Measurements from ENCODE around the gene AMN. TPM values are rescaled to one million over a fixed set of nuclear protein-coding genes. Genes with fewer than 3 reads are reported as not detected.

The AMN gene
- total RNA-seq, 1 donor from 2014 or later, result not detected

- no peak for TF ChIP-seq CTCF (IDR thresholded peaks at IDR 0.05; ENCODE audit: unreplicated experiment)
- no peak overlapping the region for H3K27ac Mint-ChIP-seq (ENCODE audit: unreplicated experiment)
Observed at GRCh38 chr14:102927878-102928411, 5.5 kb downstream of the AMN start.

GRCh38 chr14:102928412-102929240, 6.2 kb downstream of the AMN start:
- Mint-ChIP-seq H3K36me3 (ENCODE audit: low read depth, unreplicated experiment) (peaks cover 8% of the 10 kb centered on the region), H3K27me3 (ENCODE audit: unreplicated experiment) (peaks cover 28% of the 10 kb centered on the region), H3K4me3 (ENCODE audit: unreplicated experiment) (no peak overlapping the region), H3K27ac (ENCODE audit: unreplicated experiment) (no peak overlapping the region), H3K4me1 (ENCODE audit: unreplicated experiment) (no peaks in the 10 kb centered on the region), H3K9me3 (ENCODE audit: unreplicated experiment) (no peaks in the 10 kb centered on the region)
- no peak for TF ChIP-seq CTCF (IDR thresholded peaks at IDR 0.05; ENCODE audit: unreplicated experiment)
- DNase-seq (ENCODE audit: low spot score), result peak; percentile 50

More at GRCh38 chr14:102927878-102928411, 5.5 kb downstream of the AMN start:
- peaks cover 30% of the 10 kb centered on the region for H3K27me3 Mint-ChIP-seq (ENCODE audit: unreplicated experiment)
- no peaks in the 10 kb centered on the region for H3K9me3 Mint-ChIP-seq (ENCODE audit: unreplicated experiment)
- no peak for DNase-seq (ENCODE audit: low spot score)
- no peaks in the 10 kb centered on the region for H3K4me1 Mint-ChIP-seq (ENCODE audit: unreplicated experiment)
- H3K36me3 Mint-ChIP-seq (ENCODE audit: low read depth, unreplicated experiment), result peaks cover 1% of the 10 kb centered on the region
- no peak overlapping the region for H3K4me3 Mint-ChIP-seq (ENCODE audit: unreplicated experiment)

GRCh38 chr14:102929241-102930137, 7.0 kb downstream of the AMN start:
- Mint-ChIP-seq H3K9me3 (ENCODE audit: unreplicated experiment) (no peaks in the 10 kb centered on the region), H3K4me3 (ENCODE audit: unreplicated experiment) (no peak overlapping the region), H3K27me3 (ENCODE audit: unreplicated experiment) (peaks cover 25% of the 10 kb centered on the region), H3K36me3 (ENCODE audit: low read depth, unreplicated experiment) (peaks cover 14% of the 10 kb centered on the region), H3K4me1 (ENCODE audit: unreplicated experiment) (no peaks in the 10 kb centered on the region), H3K27ac (ENCODE audit: unreplicated experiment) (no peak overlapping the region)
- no peak for DNase-seq (ENCODE audit: low spot score)
- no peak for TF ChIP-seq CTCF (IDR thresholded peaks at IDR 0.05; ENCODE audit: unreplicated experiment)

- Mint-ChIP-seq H3K9me3 (ENCODE audit: unreplicated experiment) (no peaks in the 10 kb centered on the region), H3K4me3 (ENCODE audit: unreplicated experiment) (no peak overlapping the region), H3K27me3 (ENCODE audit: unreplicated experiment) (peaks cover 22% of the 10 kb centered on the region), H3K27ac (ENCODE audit: unreplicated experiment) (no peak overlapping the region), H3K4me1 (ENCODE audit: unreplicated experiment) (no peaks in the 10 kb centered on the region), H3K36me3 (ENCODE audit: low read depth, unreplicated experiment) (peaks cover 15% of the 10 kb centered on the region)
- TF ChIP-seq CTCF (IDR thresholded peaks at IDR 0.05; ENCODE audit: unreplicated experiment), result no peak
- peak; percentile 35 for DNase-seq (ENCODE audit: low spot score)
Observed at GRCh38 chr14:102930138-102930752, 7.8 kb downstream of the AMN start.
